WI38 (cell line): ENCODE measurements around the gene NOL6.

Experiments
- H3K4me3 ChIP-seq: 2 replicates; pipeline ENCODE4 v1.5.1; 2011; ENCODE audit warnings: low read depth, mild to moderate bottlenecking, control low read depth, low read length
- TF ChIP-seq, protein P1 (sequence below): IDR thresholded peaks from 2 replicates; pipeline ENCODE4 v1.5.1; 2012; ENCODE audit warnings: low read depth, mild to moderate bottlenecking, control low read depth, low read length

NOL6 gene

DNA sequence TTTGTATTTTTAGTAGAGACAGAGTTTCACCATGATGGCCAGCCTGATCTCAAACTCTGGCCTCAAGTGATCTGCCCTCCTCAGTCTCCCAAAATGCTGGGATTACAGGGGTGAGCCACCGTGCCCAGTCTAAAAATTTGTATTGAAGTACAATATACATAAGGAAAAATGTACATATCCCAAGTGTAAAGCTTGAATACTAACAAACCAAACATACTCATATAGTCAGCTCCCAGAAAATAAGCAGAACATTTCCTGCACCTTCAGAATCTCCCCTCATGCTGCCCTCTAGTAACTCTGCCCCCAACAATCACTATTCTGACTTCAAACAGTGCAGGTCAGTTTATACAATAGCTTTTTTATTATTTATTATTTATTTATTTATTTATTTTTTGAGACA lies 1.6 kb upstream of the NOL6 start:
- H3K4me3 ChIP-seq = no peak overlapping the region
- TF ChIP-seq, protein P1, sequence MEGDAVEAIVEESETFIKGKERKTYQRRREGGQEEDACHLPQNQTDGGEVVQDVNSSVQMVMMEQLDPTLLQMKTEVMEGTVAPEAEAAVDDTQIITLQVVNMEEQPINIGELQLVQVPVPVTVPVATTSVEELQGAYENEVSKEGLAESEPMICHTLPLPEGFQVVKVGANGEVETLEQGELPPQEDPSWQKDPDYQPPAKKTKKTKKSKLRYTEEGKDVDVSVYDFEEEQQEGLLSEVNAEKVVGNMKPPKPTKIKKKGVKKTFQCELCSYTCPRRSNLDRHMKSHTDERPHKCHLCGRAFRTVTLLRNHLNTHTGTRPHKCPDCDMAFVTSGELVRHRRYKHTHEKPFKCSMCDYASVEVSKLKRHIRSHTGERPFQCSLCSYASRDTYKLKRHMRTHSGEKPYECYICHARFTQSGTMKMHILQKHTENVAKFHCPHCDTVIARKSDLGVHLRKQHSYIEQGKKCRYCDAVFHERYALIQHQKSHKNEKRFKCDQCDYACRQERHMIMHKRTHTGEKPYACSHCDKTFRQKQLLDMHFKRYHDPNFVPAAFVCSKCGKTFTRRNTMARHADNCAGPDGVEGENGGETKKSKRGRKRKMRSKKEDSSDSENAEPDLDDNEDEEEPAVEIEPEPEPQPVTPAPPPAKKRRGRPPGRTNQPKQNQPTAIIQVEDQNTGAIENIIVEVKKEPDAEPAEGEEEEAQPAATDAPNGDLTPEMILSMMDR = no peak

DNA sequence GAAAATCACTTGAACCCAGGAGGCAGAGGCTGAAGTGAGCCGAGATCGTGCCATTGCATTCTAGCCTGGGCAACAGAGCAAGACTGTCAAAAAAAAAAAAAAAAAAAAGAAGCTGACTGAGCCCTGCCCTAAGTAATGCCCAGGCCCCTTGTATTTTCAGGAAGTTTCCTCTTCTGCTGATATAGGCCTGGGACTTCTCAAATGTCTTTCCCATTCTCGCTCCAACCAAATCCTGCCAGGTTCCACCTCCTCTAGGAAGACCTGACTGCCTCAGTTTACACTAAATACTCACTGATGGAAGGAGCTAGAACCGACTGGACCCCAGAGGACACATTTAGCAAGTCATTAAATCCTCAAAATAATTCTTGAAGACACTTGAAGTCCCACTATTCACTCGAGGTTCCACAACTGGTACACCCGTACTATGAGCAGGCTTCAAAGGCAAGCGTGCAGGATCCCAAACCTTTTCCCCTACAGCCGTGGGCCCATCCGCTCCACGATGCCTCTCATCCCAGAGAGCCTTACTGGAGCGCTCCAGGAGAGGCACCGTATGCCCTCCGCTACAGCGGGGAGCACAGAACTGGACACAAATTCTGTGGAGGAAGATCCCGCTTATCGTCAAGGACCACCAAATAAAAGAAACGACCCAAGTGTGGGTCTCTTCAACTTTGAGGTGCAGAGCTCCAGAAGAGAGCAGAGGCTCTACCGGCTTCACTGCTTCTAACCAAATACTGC lies 676 bp downstream of the NOL6 start:
- TF ChIP-seq, protein P1 = no peak
- peak overlapping the region; percentile 99 for H3K4me3 ChIP-seq

DNA sequence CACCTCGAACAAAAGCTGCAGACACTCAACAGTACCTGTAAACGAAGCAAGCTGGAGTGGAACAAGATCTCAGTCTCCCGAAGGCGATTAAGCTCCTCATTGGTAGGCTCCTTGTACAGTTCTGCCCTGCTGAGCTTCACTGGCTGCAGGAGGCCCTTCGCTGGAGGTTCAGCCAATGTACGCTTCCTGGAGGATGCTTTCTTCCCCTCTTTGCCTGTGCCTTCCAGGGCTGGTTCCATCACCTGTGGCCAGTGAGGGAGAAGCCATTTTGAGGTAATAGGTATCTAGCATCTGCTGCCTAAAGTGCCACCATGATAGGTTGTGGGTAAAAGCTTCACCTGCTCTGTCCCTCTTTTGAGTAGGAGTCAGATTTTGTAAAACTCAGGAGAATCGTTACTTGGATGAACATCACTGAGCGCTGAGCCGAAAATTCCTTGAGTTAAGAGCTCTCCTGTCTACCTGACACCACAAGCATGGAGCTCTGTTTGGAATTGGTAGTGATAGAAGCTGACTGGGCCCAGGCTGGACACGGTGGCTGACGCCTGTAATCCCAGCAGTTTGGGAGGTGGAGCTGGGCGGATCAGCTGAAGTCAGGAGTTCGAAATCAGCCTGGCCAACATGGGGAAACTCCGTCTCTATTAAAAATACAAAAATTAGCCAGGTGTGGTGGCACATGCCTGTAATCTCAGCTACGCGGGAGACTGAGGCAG lies 1.4 kb downstream of the NOL6 start:
- peak overlapping the region; percentile 99 for H3K4me3 ChIP-seq
- TF ChIP-seq, protein P1 = no peak

DNA sequence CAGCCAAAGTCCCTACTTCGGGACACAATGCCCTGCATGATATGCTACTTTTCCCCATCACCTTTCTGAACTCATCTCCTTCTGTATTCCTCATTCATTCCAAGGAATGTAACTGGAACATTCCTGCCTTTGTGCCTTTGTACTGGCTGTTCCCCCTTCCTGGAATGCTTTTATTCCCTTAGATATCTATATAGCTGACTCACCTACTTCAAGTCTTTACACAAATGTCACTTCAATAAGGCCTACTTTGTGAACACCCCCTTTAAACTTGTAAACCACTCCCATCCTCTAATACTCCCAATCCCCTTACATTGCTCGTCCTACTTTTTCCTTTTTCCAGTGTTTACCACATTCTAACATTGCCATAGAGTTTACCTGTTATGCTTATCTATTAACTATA lies 2.4 kb downstream of the NOL6 start:
- H3K4me3 ChIP-seq = no peak overlapping the region
- TF ChIP-seq, protein P1 = no peak

DNA sequence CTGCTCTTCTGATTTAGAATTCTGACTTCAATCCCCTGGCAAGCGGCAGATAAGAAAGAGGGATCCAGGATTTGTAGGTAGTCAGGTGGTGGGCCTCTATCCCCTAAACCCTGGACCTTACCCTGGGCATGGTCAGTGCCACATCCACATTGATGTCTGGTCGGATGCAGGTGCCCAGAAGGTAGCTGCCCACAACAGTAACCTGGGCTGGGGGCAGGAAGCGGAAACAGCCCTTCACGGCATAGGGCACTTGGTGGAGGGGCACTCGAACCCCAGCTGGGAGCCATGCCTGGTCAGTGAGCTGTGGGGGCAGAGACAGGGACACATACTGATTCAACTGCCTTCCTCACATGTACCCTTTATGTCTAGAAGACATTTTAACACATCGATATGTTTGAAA lies 3.8 kb downstream of the NOL6 start:
- TF ChIP-seq, protein P1 = no peak
- H3K4me3 ChIP-seq = no peak overlapping the region

DNA sequence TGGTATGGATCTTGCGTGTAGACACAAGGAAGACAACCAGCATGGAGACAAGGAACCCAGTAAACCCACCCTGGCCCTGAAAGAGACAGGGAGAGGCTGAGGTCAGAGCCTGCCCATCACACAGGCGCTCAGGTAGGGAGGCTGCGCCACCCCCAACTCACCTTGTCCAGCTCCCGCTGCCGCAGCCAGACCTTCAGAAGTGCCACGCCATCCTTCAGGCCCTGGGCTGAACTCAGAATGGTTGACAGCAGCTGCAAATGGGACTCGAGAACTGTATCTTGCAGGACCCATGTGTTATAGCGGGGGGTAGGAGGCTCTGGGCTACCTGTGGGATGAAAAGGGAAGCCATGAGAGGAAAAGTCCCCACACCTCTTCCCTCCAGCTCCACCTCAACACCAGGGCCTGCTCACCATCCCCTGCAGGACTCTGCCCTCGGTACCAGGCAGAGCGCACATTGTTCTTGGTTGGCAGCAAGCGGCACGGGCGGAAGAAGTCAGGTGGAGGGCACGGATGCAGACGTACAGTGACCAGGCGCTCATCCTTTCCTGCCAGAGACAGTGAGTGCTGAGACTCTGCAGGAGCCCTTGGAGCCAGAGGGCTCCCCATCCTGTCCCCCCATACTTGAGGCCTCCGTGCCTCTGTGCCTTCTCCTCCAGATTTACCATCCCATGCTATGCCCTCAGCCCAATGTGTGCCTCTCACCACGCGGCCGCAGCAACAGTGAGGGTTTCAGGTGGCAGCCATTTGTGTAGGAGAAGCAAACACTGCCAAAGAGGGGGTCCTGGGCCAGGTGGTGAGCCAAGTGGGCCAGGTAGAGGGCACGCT lies 4.7 kb downstream of the NOL6 start:
- H3K4me3 ChIP-seq = no peak overlapping the region
- TF ChIP-seq, protein P1 = no peak
